ENCODE results near the gene CHCHD3.

The CHCHD3 gene

GRCh38 chr7:132743974-132744373 lies 337.9 kb downstream of the CHCHD3 start:
- H3K9ac ChIP-seq = no peak overlapping the region
- H3K27ac ChIP-seq = no peak overlapping the region
- H3K4me3 ChIP-seq (IDR thresholded peaks at IDR 0.05; ENCODE audit: insufficient read depth, low read depth, low read length) = no peak overlapping the region
- H4K20me1 ChIP-seq (ENCODE audit: insufficient read depth) = no peaks in the 10 kb centered on the region
- no peaks in the 10 kb centered on the region for H3K36me3 ChIP-seq (ENCODE audit: insufficient read depth)
- no peak overlapping the region for H3K4me2 ChIP-seq
- H3K79me2 ChIP-seq (ENCODE audit: insufficient read depth, low read depth) = no peaks in the 10 kb centered on the region
- no peak for TF ChIP-seq CTCF (conservative IDR thresholded peaks at IDR 0.05; ENCODE audit: low read depth, low read length)
- no peak overlapping the region for H2AFZ ChIP-seq (ENCODE audit: low read depth)
- H3K27me3 ChIP-seq (ENCODE audit: insufficient read depth, low read depth) = no peaks in the 10 kb centered on the region
- H3K4me1 ChIP-seq (ENCODE audit: low read depth, poor library complexity, severe bottlenecking) = no peaks in the 10 kb centered on the region

- Histone ChIP-seq H3K27me3 (ENCODE audit: insufficient read depth, low read depth) (no peaks in the 10 kb centered on the region), H3K4me2 (no peak overlapping the region), H3K4me1 (ENCODE audit: low read depth, poor library complexity, severe bottlenecking) (no peaks in the 10 kb centered on the region), H3K36me3 (ENCODE audit: insufficient read depth) (no peaks in the 10 kb centered on the region), H3K79me2 (ENCODE audit: insufficient read depth, low read depth) (no peaks in the 10 kb centered on the region), H4K20me1 (ENCODE audit: insufficient read depth) (no peaks in the 10 kb centered on the region), H3K27ac (no peak overlapping the region), H3K9ac (no peak overlapping the region), H2AFZ (ENCODE audit: low read depth) (no peak overlapping the region), H3K4me3 (IDR thresholded peaks at IDR 0.05; ENCODE audit: insufficient read depth, low read depth, low read length) (no peak overlapping the region)
- TF ChIP-seq CTCF (conservative IDR thresholded peaks at IDR 0.05; ENCODE audit: low read depth, low read length) = no peak
Measured at GRCh38 chr7:132742189-132742612, 339.7 kb downstream of the CHCHD3 start.

- no peak overlapping the region for H3K4me2 ChIP-seq
- H3K4me1 ChIP-seq (ENCODE audit: low read depth, poor library complexity, severe bottlenecking) = no peaks in the 10 kb centered on the region
- H3K27me3 ChIP-seq (ENCODE audit: insufficient read depth, low read depth) = no peaks in the 10 kb centered on the region
- H3K4me3 ChIP-seq (IDR thresholded peaks at IDR 0.05; ENCODE audit: insufficient read depth, low read depth, low read length) = no peak overlapping the region
- TF ChIP-seq CTCF (conservative IDR thresholded peaks at IDR 0.05; ENCODE audit: low read depth, low read length) = no peak
- no peak overlapping the region for H3K27ac ChIP-seq
- H3K36me3 ChIP-seq (ENCODE audit: insufficient read depth) = no peaks in the 10 kb centered on the region
- H4K20me1 ChIP-seq (ENCODE audit: insufficient read depth) = no peaks in the 10 kb centered on the region
- H2AFZ ChIP-seq (ENCODE audit: low read depth) = no peak overlapping the region
- no peaks in the 10 kb centered on the region for H3K79me2 ChIP-seq (ENCODE audit: insufficient read depth, low read depth)
- H3K9ac ChIP-seq = no peak overlapping the region
Measured at GRCh38 chr7:132740176-132740575, 341.7 kb downstream of the CHCHD3 start.

- no peak for TF ChIP-seq CTCF (conservative IDR thresholded peaks at IDR 0.05; ENCODE audit: low read depth, low read length)
- no peaks in the 10 kb centered on the region for H3K79me2 ChIP-seq (ENCODE audit: insufficient read depth, low read depth)
- no peaks in the 10 kb centered on the region for H3K36me3 ChIP-seq (ENCODE audit: insufficient read depth)
- no peak overlapping the region for H3K27ac ChIP-seq
- H3K9ac ChIP-seq = no peak overlapping the region
- H2AFZ ChIP-seq (ENCODE audit: low read depth) = no peak overlapping the region
- H4K20me1 ChIP-seq (ENCODE audit: insufficient read depth) = no peaks in the 10 kb centered on the region
- no peaks in the 10 kb centered on the region for H3K27me3 ChIP-seq (ENCODE audit: insufficient read depth, low read depth)
- H3K4me2 ChIP-seq = no peak overlapping the region
- H3K4me3 ChIP-seq (IDR thresholded peaks at IDR 0.05; ENCODE audit: insufficient read depth, low read depth, low read length) = no peak overlapping the region
- no peaks in the 10 kb centered on the region for H3K4me1 ChIP-seq (ENCODE audit: low read depth, poor library complexity, severe bottlenecking)
Measured at GRCh38 chr7:132739271-132739955, 342.5 kb downstream of the CHCHD3 start.
